WTC11 (cell line): Measurements from ENCODE around the gene STUM.

Experiments used
- CREM ChIP-seq: sonication (generic); formaldehyde crosslinking; IDR thresholded peaks from 2 replicates; pipeline ENCODE4 v1.8.1; 2022; ENCODE audit warnings: mild to moderate bottlenecking, missing genetic modification reagents, moderate library complexity
- NR1H2 ChIP-seq: sonication (generic); formaldehyde crosslinking; IDR thresholded peaks from 2 replicates; pipeline ENCODE4 v1.9.0; 2021; ENCODE audit warnings: mild to moderate bottlenecking, moderate library complexity, missing genetic modification reagents
- NR2C2 ChIP-seq: sonication (generic); formaldehyde crosslinking; IDR thresholded peaks from 2 replicates; pipeline ENCODE4 v1.8.0; 2022; ENCODE audit warnings: mild to moderate bottlenecking, missing genetic modification reagents
- RELA ChIP-seq: sonication (generic); formaldehyde crosslinking; IDR thresholded peaks from 2 replicates; pipeline ENCODE4 v1.8.1; 2022; ENCODE audit warnings: missing genetic modification reagents, mild to moderate bottlenecking, borderline replicate concordance
- TF ChIP-seq, protein P1 (sequence below): fragments of 200-600 bp; IDR thresholded peaks from 2 replicates; pipeline ENCODE4 v1.8.0; 2022; ENCODE audit warnings: antibody characterized with exemption
- TF ChIP-seq, protein P2 (sequence below): sonication (generic); formaldehyde crosslinking; IDR thresholded peaks from 2 replicates; pipeline ENCODE4 v1.8.1; 2022; ENCODE audit warnings: missing genetic modification reagents, borderline replicate concordance

DNA sequence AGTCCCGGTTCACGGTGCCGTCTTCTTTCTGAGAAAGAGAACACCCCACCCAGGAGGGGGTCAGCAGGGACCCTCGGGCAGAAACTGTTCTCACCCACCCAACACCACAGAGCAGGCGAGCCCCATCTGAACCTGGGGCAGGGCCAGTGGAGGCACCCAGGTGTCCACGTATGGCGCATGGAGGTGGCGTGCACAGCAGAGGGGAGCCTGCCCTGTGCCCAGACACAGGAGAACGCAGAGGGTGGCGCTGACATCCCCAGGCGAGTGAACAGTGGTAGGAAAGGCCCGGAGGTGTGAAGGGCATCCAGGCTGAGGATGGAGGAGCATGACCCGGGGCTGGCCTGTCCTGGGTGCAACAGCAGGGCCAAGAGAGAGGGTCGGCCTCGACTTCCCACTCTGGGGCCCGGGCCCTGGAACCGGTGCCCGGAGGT, 91.1 kb downstream of the STUM start:
- TF ChIP-seq, protein P1, sequence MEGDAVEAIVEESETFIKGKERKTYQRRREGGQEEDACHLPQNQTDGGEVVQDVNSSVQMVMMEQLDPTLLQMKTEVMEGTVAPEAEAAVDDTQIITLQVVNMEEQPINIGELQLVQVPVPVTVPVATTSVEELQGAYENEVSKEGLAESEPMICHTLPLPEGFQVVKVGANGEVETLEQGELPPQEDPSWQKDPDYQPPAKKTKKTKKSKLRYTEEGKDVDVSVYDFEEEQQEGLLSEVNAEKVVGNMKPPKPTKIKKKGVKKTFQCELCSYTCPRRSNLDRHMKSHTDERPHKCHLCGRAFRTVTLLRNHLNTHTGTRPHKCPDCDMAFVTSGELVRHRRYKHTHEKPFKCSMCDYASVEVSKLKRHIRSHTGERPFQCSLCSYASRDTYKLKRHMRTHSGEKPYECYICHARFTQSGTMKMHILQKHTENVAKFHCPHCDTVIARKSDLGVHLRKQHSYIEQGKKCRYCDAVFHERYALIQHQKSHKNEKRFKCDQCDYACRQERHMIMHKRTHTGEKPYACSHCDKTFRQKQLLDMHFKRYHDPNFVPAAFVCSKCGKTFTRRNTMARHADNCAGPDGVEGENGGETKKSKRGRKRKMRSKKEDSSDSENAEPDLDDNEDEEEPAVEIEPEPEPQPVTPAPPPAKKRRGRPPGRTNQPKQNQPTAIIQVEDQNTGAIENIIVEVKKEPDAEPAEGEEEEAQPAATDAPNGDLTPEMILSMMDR = no peak
- TF ChIP-seq RELA (CRISPR knock-in tag) = no peak
- TF ChIP-seq NR2C2 (CRISPR knock-in tag) = no peak
- TF ChIP-seq, protein P2, sequence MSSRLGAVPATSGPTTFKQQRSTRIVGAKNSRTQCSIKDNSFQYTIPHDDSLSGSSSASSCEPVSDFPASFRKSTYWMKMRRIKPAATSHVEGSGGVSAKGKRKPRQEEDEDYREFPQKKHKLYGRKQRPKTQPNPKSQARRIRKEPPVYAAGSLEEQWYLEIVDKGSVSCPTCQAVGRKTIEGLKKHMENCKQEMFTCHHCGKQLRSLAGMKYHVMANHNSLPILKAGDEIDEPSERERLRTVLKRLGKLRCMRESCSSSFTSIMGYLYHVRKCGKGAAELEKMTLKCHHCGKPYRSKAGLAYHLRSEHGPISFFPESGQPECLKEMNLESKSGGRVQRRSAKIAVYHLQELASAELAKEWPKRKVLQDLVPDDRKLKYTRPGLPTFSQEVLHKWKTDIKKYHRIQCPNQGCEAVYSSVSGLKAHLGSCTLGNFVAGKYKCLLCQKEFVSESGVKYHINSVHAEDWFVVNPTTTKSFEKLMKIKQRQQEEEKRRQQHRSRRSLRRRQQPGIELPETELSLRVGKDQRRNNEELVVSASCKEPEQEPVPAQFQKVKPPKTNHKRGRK (CRISPR knock-in tag) = no peak
- no peak for TF ChIP-seq NR1H2 (CRISPR knock-in tag)
- no peak for TF ChIP-seq CREM (CRISPR knock-in tag)
